HEK293 (cell line): ENCODE measurements around the gene PMFBP1.

Source experiments
- CTCF ChIA-PET: fragments of 350-600 bp; formaldehyde crosslinking; extraction: SDS; loops from one replicate; lab custom pipeline; 2021; ENCODE audit warnings: antibody characterized with exemption; lab: Yijun Ruan, JAX
- POLR2A ChIA-PET: fragments of 300-600 bp; formaldehyde crosslinking; extraction: SDS; loops from one replicate; lab custom pipeline; 2020; ENCODE audit warnings: antibody characterized with exemption, inconsistent platforms; lab: Yijun Ruan, JAX
- H3K27ac ChIP-seq: fragments of 200-500 bp; sonication (Bioruptor generic); 2 replicates; pipeline ENCODE4 v1.5.1; 2014; ENCODE audit warnings: low read depth, low read length, control low read depth, inconsistent platforms; ENCODE audit errors: extremely low read depth
- H3K36me3 ChIP-seq, 2 experiments: fragments of 200-500 bp in 1 of 2; sonication (Bioruptor generic) in 1 of 2; 1 replicate in 1 of 2; 2 replicates in 1 of 2; pipeline ENCODE4 v1.5.1; 2014 to 2017; ENCODE audit warnings: inconsistent platforms in 2 of 2, low read length in 2 of 2; ENCODE audit not compliant: control insufficient read depth in 2 of 2, insufficient read depth in 1 of 2
- H3K4me1 ChIP-seq: fragments of 200-500 bp; sonication (Bioruptor generic); 2 replicates; pipeline ENCODE4 v1.5.1; 2014; ENCODE audit warnings: mild to moderate bottlenecking, low read length, inconsistent platforms; ENCODE audit not compliant: control insufficient read depth, insufficient read depth
- H3K4me3 ChIP-seq: 2 replicates; pipeline ENCODE4 v1.5.1; 2011; ENCODE audit warnings: low read depth, mild to moderate bottlenecking, control low read depth, low read length, moderate library complexity
- H3K9me3 ChIP-seq: fragments of 200-500 bp; sonication (Bioruptor generic); 2 replicates; pipeline ENCODE4 v1.5.1; 2014; ENCODE audit warnings: low read depth, low read length, inconsistent platforms; ENCODE audit not compliant: control insufficient read depth, insufficient read depth
- GFI1B ChIP-seq: fragments of 450-650 bp; formaldehyde crosslinking; IDR thresholded peaks from 2 replicates; pipeline ENCODE4 v1.5.1; 2016; ENCODE audit warnings: missing biosample characterization, missing genetic modification characterization
- HOXA7 ChIP-seq: sonication (generic); formaldehyde crosslinking; IDR thresholded peaks from 2 replicates; pipeline ENCODE4 v1.8.1; 2022; ENCODE audit warnings: missing genetic modification reagents, borderline replicate concordance
- IKZF3 ChIP-seq: fragments of 450-650 bp; IDR thresholded peaks from 2 replicates; pipeline ENCODE4 v1.5.0; 2018; ENCODE audit warnings: missing biosample characterization, mild to moderate bottlenecking, missing genetic modification characterization, moderate library complexity
- KLF7 ChIP-seq: fragments of 450-650 bp; formaldehyde crosslinking; IDR thresholded peaks from 2 replicates; pipeline ENCODE4 v1.5.1; 2016; ENCODE audit warnings: missing biosample characterization, missing genetic modification characterization, borderline replicate concordance
- REPIN1 ChIP-seq: fragments of 450-650 bp; formaldehyde crosslinking; IDR thresholded peaks from 2 replicates; pipeline ENCODE4 v1.5.1; 2017; ENCODE audit warnings: missing biosample characterization, missing genetic modification characterization, low read depth
- WT1 ChIP-seq: fragments of 450-650 bp; formaldehyde crosslinking; IDR thresholded peaks from 2 replicates; pipeline ENCODE4 v1.5.1; 2016; ENCODE audit warnings: missing biosample characterization, missing genetic modification characterization
- ZFP3 ChIP-seq: fragments of 450-650 bp; formaldehyde crosslinking; IDR thresholded peaks from 2 replicates; pipeline ENCODE4 v1.5.1; 2016; ENCODE audit warnings: low read depth, missing biosample characterization, missing genetic modification characterization
- ZNF112 ChIP-seq: fragments of 450-650 bp; formaldehyde crosslinking; IDR thresholded peaks from 2 replicates; pipeline ENCODE4 v1.5.0; 2017; ENCODE audit warnings: missing biosample characterization, missing genetic modification characterization
- ZNF169 ChIP-seq: fragments of 450-650 bp; formaldehyde crosslinking; IDR thresholded peaks from 2 replicates; pipeline ENCODE4 v1.5.1; 2016; ENCODE audit warnings: missing biosample characterization, missing genetic modification characterization
- ZNF184 ChIP-seq: fragments of 450-650 bp; IDR thresholded peaks from 2 replicates; pipeline ENCODE4 v1.5.1; 2018; ENCODE audit warnings: missing biosample characterization, mild to moderate bottlenecking, missing genetic modification characterization
- ZNF23 ChIP-seq: fragments of 450-650 bp; formaldehyde crosslinking; IDR thresholded peaks from 2 replicates; pipeline ENCODE4 v1.5.1; 2016; ENCODE audit warnings: missing biosample characterization, missing genetic modification characterization, borderline replicate concordance
- ZNF324 ChIP-seq: fragments of 450-650 bp; formaldehyde crosslinking; IDR thresholded peaks from 2 replicates; pipeline ENCODE4 v1.5.1; 2016; ENCODE audit warnings: missing biosample characterization, missing genetic modification characterization
- ZNF341 ChIP-seq: fragments of 450-650 bp; formaldehyde crosslinking; IDR thresholded peaks from 2 replicates; pipeline ENCODE4; 2016; ENCODE audit warnings: low read depth, missing biosample characterization, missing genetic modification characterization
- ZNF366 ChIP-seq: fragments of 450-650 bp; formaldehyde crosslinking; conservative IDR thresholded peaks from 2 replicates; pipeline ENCODE4 v1.5.1; 2016; ENCODE audit warnings: missing biosample characterization, missing genetic modification characterization
- ZNF404 ChIP-seq: fragments of 450-650 bp; formaldehyde crosslinking; IDR thresholded peaks from 2 replicates; pipeline ENCODE4 v1.5.1; 2017; ENCODE audit warnings: missing biosample characterization, missing genetic modification characterization
- ZNF558 ChIP-seq: fragments of 450-650 bp; formaldehyde crosslinking; IDR thresholded peaks from 2 replicates; pipeline ENCODE4 v1.5.1; 2016; ENCODE audit warnings: missing biosample characterization, missing genetic modification characterization
- ZNF600 ChIP-seq: fragments of 450-650 bp; formaldehyde crosslinking; IDR thresholded peaks from 2 replicates; pipeline ENCODE4 v1.5.1; 2016; ENCODE audit warnings: missing biosample characterization, missing genetic modification characterization
- ZNF623 ChIP-seq: fragments of 450-650 bp; formaldehyde crosslinking; IDR thresholded peaks from 2 replicates; pipeline ENCODE4 v1.5.1; 2016; ENCODE audit warnings: missing biosample characterization, missing genetic modification characterization
- ZNF654 ChIP-seq: fragments of 450-650 bp; formaldehyde crosslinking; IDR thresholded peaks from 2 replicates; pipeline ENCODE4 v1.5.1; 2016; ENCODE audit warnings: low read depth, missing biosample characterization, missing genetic modification characterization
- ZNF658 ChIP-seq: fragments of 450-650 bp; formaldehyde crosslinking; IDR thresholded peaks from 2 replicates; pipeline ENCODE4; 2016; ENCODE audit warnings: missing biosample characterization, missing genetic modification characterization
- ZNF660 ChIP-seq: fragments of 450-650 bp; IDR thresholded peaks from 2 replicates; pipeline ENCODE4 v1.5.1; 2018; ENCODE audit warnings: missing biosample characterization, mild to moderate bottlenecking, missing genetic modification characterization
- ZNF701 ChIP-seq: fragments of 450-650 bp; formaldehyde crosslinking; IDR thresholded peaks from 2 replicates; pipeline ENCODE4 v1.5.1; 2016; ENCODE audit warnings: missing biosample characterization, missing genetic modification characterization
- ZNF747 ChIP-seq: fragments of 450-650 bp; formaldehyde crosslinking; IDR thresholded peaks from 2 replicates; pipeline ENCODE4 v1.5.1; 2016; ENCODE audit warnings: missing biosample characterization, missing genetic modification characterization
- TF ChIP-seq, protein P1 (sequence below): fragments of 450-650 bp; formaldehyde crosslinking; IDR thresholded peaks from 2 replicates; pipeline ENCODE4 v1.5.1; 2016; ENCODE audit warnings: missing biosample characterization, missing genetic modification characterization
- TF ChIP-seq, protein P2 (sequence below): fragments of 450-650 bp; formaldehyde crosslinking; IDR thresholded peaks from 2 replicates; pipeline ENCODE4; 2016; ENCODE audit warnings: missing biosample characterization, missing genetic modification characterization
- TF ChIP-seq, protein P3 (sequence below): fragments of 450-650 bp; formaldehyde crosslinking; IDR thresholded peaks from 2 replicates; pipeline ENCODE4 v1.5.1; 2017; ENCODE audit warnings: missing biosample characterization, mild to moderate bottlenecking, missing genetic modification characterization, moderate library complexity
- TF ChIP-seq, protein P4 (sequence below): fragments of 450-650 bp; formaldehyde crosslinking; conservative IDR thresholded peaks from 2 replicates; pipeline ENCODE4 v1.5.1; 2016; ENCODE audit warnings: low read depth, missing biosample characterization, missing genetic modification characterization
- TF ChIP-seq, protein P5 (sequence below): fragments of 450-650 bp; formaldehyde crosslinking; IDR thresholded peaks from 2 replicates; pipeline ENCODE4 v1.5.1; 2016; ENCODE audit warnings: missing biosample characterization, missing genetic modification characterization

Gene PMFBP1

DNA sequence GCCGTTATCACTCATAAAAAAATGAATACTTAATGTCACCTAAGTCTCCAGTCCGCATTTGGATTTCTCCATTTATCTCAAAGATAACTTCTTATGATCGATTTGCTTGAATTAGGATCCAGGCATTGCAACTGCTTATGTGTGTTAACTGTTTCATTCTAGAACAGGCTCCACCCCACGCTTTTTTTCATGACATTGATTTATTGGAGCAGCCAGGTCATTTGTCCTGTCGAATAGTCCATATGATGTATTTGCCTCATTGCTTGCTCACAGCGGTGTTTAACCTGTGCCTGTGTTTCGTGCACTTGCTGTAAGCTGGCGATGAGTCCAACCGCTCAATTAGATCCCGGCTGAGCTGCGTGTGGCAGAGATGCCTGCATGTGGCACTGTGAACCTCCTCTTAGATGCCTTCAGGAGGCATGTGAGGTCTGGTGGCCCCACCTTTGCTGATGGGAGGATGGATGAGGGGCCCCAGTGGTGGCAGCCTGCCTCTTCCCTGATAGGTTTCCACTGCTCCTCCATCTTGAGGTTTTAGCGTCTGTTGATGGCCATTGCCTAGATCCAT is 61.9 kb downstream of the PMFBP1 start:
- peaks cover 4 to 86% of the 10 kb centered on the region in 2 experiments; a peak in 2 of 3 replicates for H3K36me3 ChIP-seq
- CTCF ChIA-PET: no interaction called here

DNA sequence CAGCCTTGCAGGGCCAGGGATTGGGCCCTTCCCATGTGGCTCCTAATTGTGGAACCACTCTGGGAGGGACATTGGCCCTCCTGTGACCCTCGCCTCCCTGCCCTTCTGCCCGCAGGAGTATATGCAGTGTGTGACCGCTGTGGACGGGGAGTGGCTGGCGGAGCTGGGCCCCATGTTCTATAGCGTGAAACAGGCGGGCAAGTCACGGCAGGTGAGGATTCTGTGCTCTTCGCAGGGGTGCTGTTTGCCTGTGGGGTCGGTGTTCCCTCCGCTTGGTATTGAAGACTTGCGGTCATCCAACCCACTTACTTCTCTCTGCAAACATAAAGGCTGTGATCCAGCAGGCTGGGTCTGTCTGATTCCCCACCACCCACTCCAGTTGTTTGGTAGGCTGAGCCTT is 62.7 kb downstream of the PMFBP1 start:
- Histone ChIP-seq H3K36me3 (peaks cover 4 to 93% of the 10 kb centered on the region in 2 experiments; a peak in 2 of 3 replicates), H3K9me3 (no peaks in the 10 kb centered on the region), H3K4me3 (no peak overlapping the region), H3K4me1 (no peaks in the 10 kb centered on the region), H3K27ac (no peak overlapping the region)
- CTCF ChIA-PET: no interaction called here
- POLR2A ChIA-PET: no interaction called here
- TF ChIP-seq KLF7 (tag by site-specific recombination) (no peak), ZNF169 (tag by site-specific recombination) (no peak), ZFP3 (tag by site-specific recombination) (no peak), WT1 (tag by site-specific recombination) (no peak), ZNF341 (tag by site-specific recombination) (no peak), ZNF747 (tag by site-specific recombination) (no peak), ZNF600 (tag by site-specific recombination) (no peak), ZNF23 (tag by site-specific recombination) (no peak), ZNF366 (tag by site-specific recombination) (no peak), ZNF324 (tag by site-specific recombination) (no peak)
- TF ChIP-seq, protein P1, sequence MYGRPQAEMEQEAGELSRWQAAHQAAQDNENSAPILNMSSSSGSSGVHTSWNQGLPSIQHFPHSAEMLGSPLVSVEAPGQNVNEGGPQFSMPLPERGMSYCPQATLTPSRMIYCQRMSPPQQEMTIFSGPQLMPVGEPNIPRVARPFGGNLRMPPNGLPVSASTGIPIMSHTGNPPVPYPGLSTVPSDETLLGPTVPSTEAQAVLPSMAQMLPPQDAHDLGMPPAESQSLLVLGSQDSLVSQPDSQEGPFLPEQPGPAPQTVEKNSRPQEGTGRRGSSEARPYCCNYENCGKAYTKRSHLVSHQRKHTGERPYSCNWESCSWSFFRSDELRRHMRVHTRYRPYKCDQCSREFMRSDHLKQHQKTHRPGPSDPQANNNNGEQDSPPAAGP (tag by site-specific recombination): no peak
- TF ChIP-seq, protein P2, sequence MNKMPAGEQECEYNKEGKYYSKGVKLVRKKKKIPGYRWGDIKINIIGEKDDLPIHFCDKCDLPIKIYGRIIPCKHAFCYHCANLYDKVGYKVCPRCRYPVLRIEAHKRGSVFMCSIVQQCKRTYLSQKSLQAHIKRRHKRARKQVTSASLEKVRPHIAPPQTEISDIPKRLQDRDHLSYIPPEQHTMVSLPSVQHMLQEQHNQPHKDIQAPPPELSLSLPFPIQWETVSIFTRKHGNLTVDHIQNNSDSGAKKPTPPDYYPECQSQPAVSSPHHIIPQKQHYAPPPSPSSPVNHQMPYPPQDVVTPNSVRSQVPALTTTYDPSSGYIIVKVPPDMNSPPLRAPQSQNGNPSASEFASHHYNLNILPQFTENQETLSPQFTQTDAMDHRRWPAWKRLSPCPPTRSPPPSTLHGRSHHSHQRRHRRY (tag by site-specific recombination): no peak

More for the DNA sequence above, 61.9 kb downstream of the PMFBP1 start:
- no peak overlapping the region for H3K4me3 ChIP-seq
- POLR2A ChIA-PET: no interaction called here
- H3K4me1 ChIP-seq: no peaks in the 10 kb centered on the region
- no peak overlapping the region for H3K27ac ChIP-seq
- H3K9me3 ChIP-seq: no peaks in the 10 kb centered on the region
- no peak for TF ChIP-seq IKZF3 (tag by site-specific recombination)
- no peak for TF ChIP-seq ZNF558 (tag by site-specific recombination)
- no peak for TF ChIP-seq HOXA7
- TF ChIP-seq ZNF623 (tag by site-specific recombination): no peak
- TF ChIP-seq ZNF404 (tag by site-specific recombination): no peak
- no peak for TF ChIP-seq ZNF658 (tag by site-specific recombination)
- TF ChIP-seq GFI1B (tag by site-specific recombination): no peak
- TF ChIP-seq, protein P3, sequence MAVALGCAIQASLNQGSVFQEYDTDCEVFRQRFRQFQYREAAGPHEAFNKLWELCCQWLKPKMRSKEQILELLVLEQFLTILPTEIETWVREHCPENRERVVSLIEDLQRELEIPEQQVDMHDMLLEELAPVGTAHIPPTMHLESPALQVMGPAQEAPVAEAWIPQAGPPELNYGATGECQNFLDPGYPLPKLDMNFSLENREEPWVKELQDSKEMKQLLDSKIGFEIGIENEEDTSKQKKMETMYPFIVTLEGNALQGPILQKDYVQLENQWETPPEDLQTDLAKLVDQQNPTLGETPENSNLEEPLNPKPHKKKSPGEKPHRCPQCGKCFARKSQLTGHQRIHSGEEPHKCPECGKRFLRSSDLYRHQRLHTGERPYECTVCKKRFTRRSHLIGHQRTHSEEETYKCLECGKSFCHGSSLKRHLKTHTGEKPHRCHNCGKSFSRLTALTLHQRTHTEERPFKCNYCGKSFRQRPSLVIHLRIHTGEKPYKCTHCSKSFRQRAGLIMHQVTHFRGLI (tag by site-specific recombination): no peak
- no peak for TF ChIP-seq ZNF701 (tag by site-specific recombination)
- TF ChIP-seq, protein P4, sequence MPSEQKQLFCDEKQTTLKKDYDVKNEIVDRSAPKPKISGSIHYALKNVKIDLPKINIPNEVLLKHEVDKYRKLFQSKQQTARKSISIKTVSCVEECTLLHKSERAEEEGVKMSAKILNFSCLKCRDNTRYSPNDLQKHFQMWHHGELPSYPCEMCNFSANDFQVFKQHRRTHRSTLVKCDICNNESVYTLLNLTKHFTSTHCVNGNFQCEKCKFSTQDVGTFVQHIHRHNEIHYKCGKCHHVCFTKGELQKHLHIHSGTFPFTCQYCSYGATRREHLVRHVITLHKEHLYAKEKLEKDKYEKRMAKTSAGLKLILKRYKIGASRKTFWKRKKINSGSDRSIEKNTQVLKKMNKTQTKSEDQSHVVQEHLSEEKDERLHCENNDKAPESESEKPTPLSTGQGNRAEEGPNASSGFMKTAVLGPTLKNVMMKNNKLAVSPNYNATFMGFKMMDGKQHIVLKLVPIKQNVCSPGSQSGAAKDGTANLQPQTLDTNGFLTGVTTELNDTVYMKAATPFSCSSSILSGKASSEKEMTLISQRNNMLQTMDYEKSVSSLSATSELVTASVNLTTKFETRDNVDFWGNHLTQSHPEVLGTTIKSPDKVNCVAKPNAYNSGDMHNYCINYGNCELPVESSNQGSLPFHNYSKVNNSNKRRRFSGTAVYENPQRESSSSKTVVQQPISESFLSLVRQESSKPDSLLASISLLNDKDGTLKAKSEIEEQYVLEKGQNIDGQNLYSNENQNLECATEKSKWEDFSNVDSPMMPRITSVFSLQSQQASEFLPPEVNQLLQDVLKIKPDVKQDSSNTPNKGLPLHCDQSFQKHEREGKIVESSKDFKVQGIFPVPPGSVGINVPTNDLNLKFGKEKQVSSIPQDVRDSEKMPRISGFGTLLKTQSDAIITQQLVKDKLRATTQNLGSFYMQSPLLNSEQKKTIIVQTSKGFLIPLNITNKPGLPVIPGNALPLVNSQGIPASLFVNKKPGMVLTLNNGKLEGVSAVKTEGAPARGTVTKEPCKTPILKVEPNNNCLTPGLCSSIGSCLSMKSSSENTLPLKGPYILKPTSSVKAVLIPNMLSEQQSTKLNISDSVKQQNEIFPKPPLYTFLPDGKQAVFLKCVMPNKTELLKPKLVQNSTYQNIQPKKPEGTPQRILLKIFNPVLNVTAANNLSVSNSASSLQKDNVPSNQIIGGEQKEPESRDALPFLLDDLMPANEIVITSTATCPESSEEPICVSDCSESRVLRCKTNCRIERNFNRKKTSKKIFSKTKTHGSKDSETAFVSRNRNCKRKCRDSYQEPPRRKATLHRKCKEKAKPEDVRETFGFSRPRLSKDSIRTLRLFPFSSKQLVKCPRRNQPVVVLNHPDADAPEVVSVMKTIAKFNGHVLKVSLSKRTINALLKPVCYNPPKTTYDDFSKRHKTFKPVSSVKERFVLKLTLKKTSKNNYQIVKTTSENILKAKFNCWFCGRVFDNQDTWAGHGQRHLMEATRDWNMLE (tag by site-specific recombination): no peak
- TF ChIP-seq, protein P5, sequence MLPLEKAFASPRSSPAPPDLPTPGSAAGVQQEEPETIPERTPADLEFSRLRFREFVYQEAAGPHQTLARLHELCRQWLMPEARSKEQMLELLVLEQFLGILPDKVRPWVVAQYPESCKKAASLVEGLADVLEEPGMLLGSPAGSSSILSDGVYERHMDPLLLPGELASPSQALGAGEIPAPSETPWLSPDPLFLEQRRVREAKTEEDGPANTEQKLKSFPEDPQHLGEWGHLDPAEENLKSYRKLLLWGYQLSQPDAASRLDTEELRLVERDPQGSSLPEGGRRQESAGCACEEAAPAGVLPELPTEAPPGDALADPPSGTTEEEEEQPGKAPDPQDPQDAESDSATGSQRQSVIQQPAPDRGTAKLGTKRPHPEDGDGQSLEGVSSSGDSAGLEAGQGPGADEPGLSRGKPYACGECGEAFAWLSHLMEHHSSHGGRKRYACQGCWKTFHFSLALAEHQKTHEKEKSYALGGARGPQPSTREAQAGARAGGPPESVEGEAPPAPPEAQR (tag by site-specific recombination): no peak
- no peak for TF ChIP-seq ZNF184
- TF ChIP-seq ZNF660 (tag by site-specific recombination): no peak
- TF ChIP-seq ZNF112 (tag by site-specific recombination): no peak
- TF ChIP-seq REPIN1: no peak
- TF ChIP-seq ZNF654: no peak
